H1 (cell line): Measurements from ENCODE around the gene ZBTB45. TPM values are rescaled to one million over a fixed set of nuclear protein-coding genes. Genes with fewer than 3 reads are reported as not detected.

Experiments
- CTCF ChIA-PET: fragments of 300-600 bp; sonication (Branson Sonifier 250); formaldehyde crosslinking; loops from one replicate; lab custom pipeline; 2021; ENCODE audit not compliant: partially characterized antibody; lab: Charles Lee
- POLR2A ChIA-PET: fragments of 300-600 bp; sonication (Branson Sonifier 250); formaldehyde crosslinking; loops from one replicate; lab custom pipeline; 2021; ENCODE audit warnings: inconsistent platforms; ENCODE audit not compliant: partially characterized antibody; lab: Charles Lee
- DNase-seq, 2 experiments: peaks; one replicate each; pipeline versions ENCODE4 v3.0.0 to v3.0.0-alpha.2; 2010 to 2022; ENCODE audit warnings: low spot score in 2 of 2, low read depth in 1 of 2, mixed read lengths in 1 of 2
- FAIRE-seq: peaks from 2 replicates; lab custom pipeline; 2011; peaks lifted over from hg19 to GRCh38; lab: Jason Lieb, UNC
- H2AFZ ChIP-seq: 2 replicates; pipeline ENCODE4 v1.8.1; 2012; ENCODE audit warnings: low read length, inconsistent platforms
- H2AK5ac ChIP-seq: 2 replicates; pipeline ENCODE4 v1.6.1; 2013; ENCODE audit warnings: low read depth, low read length
- H2BK120ac ChIP-seq: replicated peaks from 2 replicates; pipeline ENCODE3; 2013; ENCODE audit warnings: low read depth, low read length, inconsistent platforms
- H2BK12ac ChIP-seq: 2 replicates; pipeline ENCODE4 v1.6.1; 2013; ENCODE audit warnings: low read depth, low read length
- H2BK15ac ChIP-seq: 2 replicates; pipeline ENCODE4 v1.6.1; 2013; ENCODE audit warnings: low read length
- H2BK20ac ChIP-seq: 2 replicates; pipeline ENCODE4 v1.6.1; 2013; ENCODE audit warnings: low read length
- H2BK5ac ChIP-seq: 2 replicates; pipeline ENCODE4 v1.6.1; 2013; ENCODE audit warnings: low read depth, low read length
- H3K14ac ChIP-seq: 2 replicates; pipeline ENCODE4 v1.6.1; 2013; ENCODE audit warnings: inconsistent platforms; ENCODE audit not compliant: insufficient read length
- H3K18ac ChIP-seq: 2 replicates; pipeline ENCODE4 v1.6.1; 2013; ENCODE audit warnings: low read length; ENCODE audit errors: extremely low read depth
- H3K23ac ChIP-seq: 2 replicates; pipeline ENCODE4 v1.6.1; 2013; ENCODE audit warnings: inconsistent platforms; ENCODE audit not compliant: insufficient read length
- H3K23me2 ChIP-seq: 2 replicates; pipeline ENCODE4 v1.6.1; 2013; ENCODE audit warnings: low read depth, low read length
- H3K27ac ChIP-seq: 2 replicates; pipeline ENCODE4 v1.6.1; 2011; ENCODE audit warnings: low read depth, low read length, inconsistent platforms
- H3K27me3 ChIP-seq, 4 experiments: replicated peaks in 1 of 4; 1 replicate in 1 of 4; 2 replicates in 3 of 4; pipeline versions ENCODE4 v1.6.1 to v1.8.1; 2011 to 2013; ENCODE audit warnings: low read length in 3 of 4, mild to moderate bottlenecking in 3 of 4, inconsistent platforms in 2 of 4, mixed read lengths in 2 of 4, moderate library complexity in 1 of 4; ENCODE audit not compliant: control insufficient read depth in 3 of 4, insufficient read depth in 3 of 4; ENCODE audit errors: extremely low read depth in 1 of 4
- H3K36me3 ChIP-seq, 4 experiments: 2 replicates each; pipeline versions ENCODE4 v1.6.1 to v1.8.1; 2011 to 2013; ENCODE audit warnings: mild to moderate bottlenecking in 4 of 4, low read length in 3 of 4, moderate library complexity in 2 of 4, control low read depth in 1 of 4, inconsistent platforms in 1 of 4; ENCODE audit not compliant: insufficient read depth in 4 of 4, control insufficient read depth in 2 of 4
- H3K4ac ChIP-seq: replicated peaks from 2 replicates; pipeline ENCODE3; 2013; ENCODE audit warnings: low read length, low read depth, mixed read lengths, inconsistent platforms; ENCODE audit not compliant: insufficient read length
- H3K4me1 ChIP-seq, 4 experiments: replicated peaks in 1 of 4; 1 replicate in 1 of 4; 2 replicates in 3 of 4; pipeline versions ENCODE4 v1.6.1 to v1.8.1; 2011 to 2013; ENCODE audit warnings: low read length in 3 of 4, inconsistent platforms in 2 of 4, mixed read lengths in 1 of 4; ENCODE audit not compliant: insufficient read depth in 4 of 4, control insufficient read depth in 3 of 4
- H3K4me2 ChIP-seq, 2 experiments: 2 replicates each; pipeline versions ENCODE4 v1.6.1 to v1.8.1; 2011 to 2013; ENCODE audit warnings: low read depth in 2 of 2, low read length in 2 of 2, control low read depth in 1 of 2, inconsistent platforms in 1 of 2, mild to moderate bottlenecking in 1 of 2; ENCODE audit not compliant: insufficient read depth in 1 of 2
- H3K4me3 ChIP-seq, 4 experiments: fragments of 200-600, 300-600 bp in 1 of 4; sonication (generic), shearing (Covaris generic), sonication (Bioruptor Twin) in 1 of 4; 2 replicates each; pipeline versions ENCODE4 v1.5.1 to v1.8.1; 2011 to 2016; ENCODE audit warnings: low read length in 4 of 4, low read depth in 3 of 4, control low read depth in 2 of 4, inconsistent platforms in 2 of 4, mild to moderate bottlenecking in 2 of 4, mixed read lengths in 1 of 4, moderate library complexity in 1 of 4; ENCODE audit not compliant: insufficient read depth in 2 of 4; ENCODE audit errors: extremely low read depth in 1 of 4
- H3K56ac ChIP-seq: replicated peaks from 2 replicates; pipeline ENCODE3; 2013; ENCODE audit warnings: low read depth, mild to moderate bottlenecking, mixed read lengths, low read length, inconsistent platforms; ENCODE audit not compliant: insufficient read length
- H3K79me1 ChIP-seq: 2 replicates; pipeline ENCODE4 v1.6.1; 2013; ENCODE audit warnings: low read depth, low read length, control low read depth
- H3K79me2 ChIP-seq, 2 experiments: 2 replicates each; pipeline versions ENCODE4 v1.6.1 to v1.8.1; 2012 to 2013; ENCODE audit warnings: low read length in 2 of 2, mild to moderate bottlenecking in 2 of 2, inconsistent platforms in 1 of 2; ENCODE audit not compliant: insufficient read depth in 2 of 2, control insufficient read depth in 1 of 2
- H3K9ac ChIP-seq, 4 experiments: replicated peaks in 1 of 4; 1 replicate in 1 of 4; 2 replicates in 3 of 4; pipeline versions ENCODE4 v1.6.1 to v1.8.1; 2011 to 2013; ENCODE audit warnings: low read depth in 3 of 4, low read length in 3 of 4, control low read depth in 2 of 4, mild to moderate bottlenecking in 2 of 4, moderate library complexity in 2 of 4, inconsistent platforms in 1 of 4; ENCODE audit errors: extremely low read depth in 1 of 4
- H3K9me3 ChIP-seq, 2 experiments: 2 replicates each; pipeline versions ENCODE4 v1.6.1 to v1.8.1; 2012 to 2013; ENCODE audit warnings: mild to moderate bottlenecking in 2 of 2, moderate library complexity in 2 of 2, control low read depth in 1 of 2, inconsistent platforms in 1 of 2, low read depth in 1 of 2, low read length in 1 of 2, mixed read lengths in 1 of 2; ENCODE audit not compliant: insufficient read depth in 2 of 2
- H4K20me1 ChIP-seq, 2 experiments: replicated peaks in 1 of 2; 2 replicates each; pipeline versions ENCODE3 to v1.8.1; 2011 to 2013; ENCODE audit warnings: inconsistent platforms in 2 of 2, low read length in 2 of 2, mild to moderate bottlenecking in 1 of 2; ENCODE audit not compliant: insufficient read depth in 2 of 2, control insufficient read depth in 1 of 2
- H4K5ac ChIP-seq: 2 replicates; pipeline ENCODE4 v1.6.1; 2013; ENCODE audit warnings: low read length, low read depth, mixed read lengths, inconsistent platforms; ENCODE audit not compliant: insufficient read length
- H4K8ac ChIP-seq: 2 replicates; pipeline ENCODE4 v1.8.0; 2013; ENCODE audit warnings: mild to moderate bottlenecking, moderate library complexity, low read length, inconsistent platforms; ENCODE audit not compliant: insufficient read depth; ENCODE audit errors: extremely low read depth
- H4K91ac ChIP-seq: replicated peaks from 2 replicates; pipeline ENCODE3; 2013; ENCODE audit warnings: low read length, mixed read lengths, inconsistent platforms; ENCODE audit not compliant: insufficient read length
- ATF2 ChIP-seq: IDR thresholded peaks from 2 replicates; pipeline ENCODE4 v1.6.1; 2012; ENCODE audit warnings: low read length, inconsistent platforms
- CHD2 ChIP-seq: IDR thresholded peaks from 2 replicates; pipeline ENCODE4 v1.6.1; 2012; ENCODE audit warnings: low read length, improper control_type of control experiment
- EP300 ChIP-seq, 2 experiments: IDR thresholded peaks; 1 replicate in 1 of 2; 2 replicates in 1 of 2; pipeline ENCODE4 v1.6.1; 2011 to 2012; ENCODE audit warnings: low read depth in 2 of 2, low read length in 2 of 2, mild to moderate bottlenecking in 2 of 2, borderline replicate concordance in 1 of 2, inconsistent platforms in 1 of 2, moderate library complexity in 1 of 2
- GABPA ChIP-seq: IDR thresholded peaks from 2 replicates; pipeline ENCODE4 v1.6.1; 2011; ENCODE audit warnings: mild to moderate bottlenecking, low read length, moderate library complexity, borderline replicate concordance; ENCODE audit not compliant: insufficient read depth
- HDAC2 ChIP-seq, 2 experiments: fragments of 300-600 bp in 1 of 2; sonication (generic) in 1 of 2; IDR thresholded peaks; 2 replicates each; pipeline ENCODE4 v1.6.1; 2011 to 2012; ENCODE audit warnings: low read depth in 2 of 2, low read length in 2 of 2, mild to moderate bottlenecking in 2 of 2, moderate library complexity in 2 of 2, borderline replicate concordance in 1 of 2, inconsistent platforms in 1 of 2
- SP1 ChIP-seq: IDR thresholded peaks from 2 replicates; pipeline ENCODE4 v1.6.1; 2011; ENCODE audit warnings: low read depth, low read length
- SRF ChIP-seq: IDR thresholded peaks from 2 replicates; pipeline ENCODE4 v1.6.1; 2011; ENCODE audit warnings: mild to moderate bottlenecking, low read depth, low read length, moderate library complexity
- USF2 ChIP-seq: IDR thresholded peaks from 2 replicates; pipeline ENCODE4 v1.6.1; 2011; ENCODE audit warnings: low read length, improper control_type of control experiment
- WGBS, 2 experiments: shearing (Covaris generic) in 1 of 2; methylation state at CpG; one replicate each; pipeline versions ENCODE4 v1.1.6 to v1.1.7; 2013 to 2015; ENCODE audit warnings: low lambda C conversion rate in 2 of 2, mixed read lengths in 2 of 2, inconsistent platforms in 1 of 2, low coverage in 1 of 2, missing lambda C conversion rate in 1 of 2; ENCODE audit not compliant: insufficient replicate concordance in 2 of 2, insufficient coverage in 1 of 2, insufficient read length in 1 of 2; ENCODE audit errors: extremely low coverage in 1 of 2, missing lambda C conversion rate in 1 of 2; 5-methylcytosine and 5-hydroxymethylcytosine counted together
- polyA plus RNA-seq, 7 experiments: library from polyadenylated mRNA; depleted of rRNA in 3 of 7; stranded (reverse) in 5 of 7; unstranded in 2 of 7; fragments of >200 nt in 5 of 7; fragments of 200-250 nt in 2 of 7; gene quantifications; 1 replicate in 5 of 7; 2 replicates in 1 of 7; 4 replicates in 1 of 7; pipeline versions ENCODE4 v1.2.1 to v1.2.3, GENCODE V29; 2011 to 2013; ENCODE audit warnings: missing spikeins in 2 of 7, mixed read lengths in 2 of 7
- total RNA-seq: library from RNA; stranded (reverse); fragmentation: NEBNext Ultra II Directional; extraction: Animal tissue kit (Norgen Biotek cat#: 25700); gene quantifications from 2 replicates; pipeline ENCODE4 v1.2.1, GENCODE V29; 2021

Gene ZBTB45
- total and polyA plus RNA-seq, 2 of the 8 experiments (the other 6 are each of a cell fraction or from before 2014, with no cell fraction given) = 16.9 to 17.2 TPM

GRCh38 chr19:58558623-58559274, 39.1 kb upstream of the ZBTB45 start:
- H2BK15ac ChIP-seq = peak overlapping the region; percentile 97
- no peak overlapping the region for H3K14ac ChIP-seq
- peak overlapping the region; percentile 98 to 100 (median 98) for H3K9ac ChIP-seq
- DNase-seq (peak; percentile 97 to 100), FAIRE-seq (peak; percentile 62)
- H3K9me3 ChIP-seq = no peaks in the 10 kb centered on the region
- peak overlapping the region; percentile 100 for H3K18ac ChIP-seq
- H4K20me1 ChIP-seq = peaks cover 0 to 7% of the 10 kb centered on the region in 2 experiments
- H3K4me1 ChIP-seq = peaks cover 0 to 45% (median 22%) of the 10 kb centered on the region in 4 experiments; a peak in 6 of 7 replicates
- peaks cover 35% of the 10 kb centered on the region for H3K23me2 ChIP-seq
- WGBS, 2 experiments = 0% methylated on average over 62 of the region's 76 CpGs; no CpG with 5 or more reads in 1 of the 2 experiments
- H3K36me3 ChIP-seq = peaks cover 6 to 15% (median 10%) of the 10 kb centered on the region in 4 experiments
- ChIA-PET CTCF (interaction anchor here (0.8 to 7.3 kb wide), 7 partner anchors 14 to 45 kb away, joined by 3 to 35 read pairs (median 5); partner anchors contain the start of gene ZBTB45), POLR2A (interaction anchor here (1.0 to 17.2 kb wide), 10 partner anchors 9 to 166 kb away, joined by 3 to 434 read pairs (median 14); partner anchors contain the start of genes CHMP2A, MZF1, RNF225 and SLC27A5)
- H4K5ac ChIP-seq = peak overlapping the region; percentile 99
- H3K79me1 ChIP-seq = peaks cover 2% of the 10 kb centered on the region
- H3K27me3 ChIP-seq = peaks cover 0 to 14% (median 5%) of the 10 kb centered on the region in 4 experiments; a peak in 4 of 7 replicates
- H2BK20ac ChIP-seq = no peak overlapping the region
- peak overlapping the region; percentile 100 for H2BK5ac ChIP-seq
- H3K23ac ChIP-seq = no peak overlapping the region
- no peak overlapping the region for H2AFZ ChIP-seq
- peak overlapping the region; percentile 95 for H2BK12ac ChIP-seq
- peak overlapping the region; percentile 99 for H4K8ac ChIP-seq
- H2AK5ac ChIP-seq = peak overlapping the region; percentile 84
- peak overlapping the region; percentile 95 for H3K4ac ChIP-seq
- no peak overlapping the region for H2BK120ac ChIP-seq
- peaks cover 7 to 19% of the 10 kb centered on the region in 2 experiments for H3K79me2 ChIP-seq
- H3K4me3 ChIP-seq = peak overlapping the region; percentile 76 to 97 (median 86)
- peak overlapping the region; percentile 98 for H3K56ac ChIP-seq
- H3K4me2 ChIP-seq = peak overlapping the region; percentile 78 to 96
- peak overlapping the region; percentile 98 for H3K27ac ChIP-seq
- H4K91ac ChIP-seq = peak overlapping the region; percentile 100
- TF ChIP-seq SP1 = no peak
- TF ChIP-seq ATF2 = 0 out of 2 replicates have a peak, but pooled peaks have one; percentile 14
- peak; percentile 84; the same call in 1 of the 2 replicates for TF ChIP-seq GABPA
- no peak for TF ChIP-seq SRF
- no peak for TF ChIP-seq CHD2
- no peak for TF ChIP-seq USF2
- no peak for TF ChIP-seq HDAC2 (IDR thresholded peaks at IDR 0.05; ENCODE audit: borderline replicate concordance in 1 of 2, low read depth in 2 of 2, low read length in 2 of 2)
- no peak for TF ChIP-seq EP300 (IDR thresholded peaks at IDR 0.05; ENCODE audit: borderline replicate concordance in 1 of 2, low read depth in 2 of 2, low read length in 2 of 2)
